H9 (cell line): Measurements from ENCODE around the gene PIP5K1A. TPM values are rescaled to one million over a fixed set of nuclear protein-coding genes. Genes with fewer than 3 reads are reported as not detected.
A peak's percentile ranks its signal among the peaks of the same experiment; 100 is the strongest.

Source experiments
- DNase-seq: peaks from one replicate; pipeline ENCODE4 v3.0.0-alpha.2; 2017
- H2AFZ ChIP-seq: one replicate; pipeline ENCODE4 v1.6.1; 2013; ENCODE audit warnings: mild to moderate bottlenecking, low read length, control low read depth, moderate library complexity
- H2AK5ac ChIP-seq: 2 replicates; pipeline ENCODE4 v1.6.1; 2013; ENCODE audit warnings: low read length, control low read depth, mixed read lengths; ENCODE audit not compliant: insufficient read length
- H2BK120ac ChIP-seq: one replicate; pipeline ENCODE4 v1.6.1; 2013; ENCODE audit warnings: low read depth, mild to moderate bottlenecking, low read length, control low read depth, inconsistent platforms; ENCODE audit not compliant: poor library complexity, severe bottlenecking
- H2BK12ac ChIP-seq: 2 replicates; pipeline ENCODE4 v1.6.1; 2013; ENCODE audit warnings: low read length, control low read depth, mixed read lengths, low read depth; ENCODE audit not compliant: insufficient read length
- H2BK15ac ChIP-seq: 2 replicates; pipeline ENCODE4 v1.6.1; 2013; ENCODE audit warnings: low read depth, low read length, control low read depth
- H2BK20ac ChIP-seq: one replicate; pipeline ENCODE4 v1.6.1; 2013; ENCODE audit warnings: low read depth, mild to moderate bottlenecking, low read length, control low read depth, inconsistent platforms; ENCODE audit not compliant: poor library complexity, severe bottlenecking
- H2BK5ac ChIP-seq: 2 replicates; pipeline ENCODE4 v1.6.1; 2013; ENCODE audit warnings: low read length, control low read depth, mixed read lengths; ENCODE audit not compliant: insufficient read length
- H3K14ac ChIP-seq: 2 replicates; pipeline ENCODE4 v1.6.1; 2013; ENCODE audit warnings: low read length, control low read depth; ENCODE audit not compliant: insufficient read depth
- H3K18ac ChIP-seq: 2 replicates; pipeline ENCODE4 v1.6.1; 2013; ENCODE audit warnings: low read depth, mild to moderate bottlenecking, mixed read lengths, low read length, control low read depth; ENCODE audit not compliant: insufficient read length
- H3K23ac ChIP-seq: 2 replicates; pipeline ENCODE4 v1.6.1; 2013; ENCODE audit warnings: low read length, control low read depth, mixed read lengths, low read depth; ENCODE audit not compliant: insufficient read length
- H3K23me2 ChIP-seq: 2 replicates; pipeline ENCODE4 v1.6.1; 2013; ENCODE audit warnings: low read depth, mild to moderate bottlenecking, mixed read lengths, low read length, control low read depth; ENCODE audit not compliant: insufficient read length, poor library complexity, severe bottlenecking
- H3K27ac ChIP-seq: 2 replicates; pipeline ENCODE4 v1.5.1; 2013; ENCODE audit warnings: low read length, control low read depth, mixed read lengths, low read depth; ENCODE audit not compliant: insufficient read length
- H3K27me3 ChIP-seq: 2 replicates; pipeline ENCODE4 v1.6.1; 2013; ENCODE audit warnings: low read length, control low read depth, inconsistent platforms; ENCODE audit not compliant: insufficient read depth
- H3K4ac ChIP-seq: 2 replicates; pipeline ENCODE4 v1.6.1; 2013; ENCODE audit warnings: low read depth, mild to moderate bottlenecking, control low read depth, inconsistent platforms, low read length, moderate library complexity
- H3K4me1 ChIP-seq: 2 replicates; pipeline ENCODE4 v1.6.1; 2013; ENCODE audit warnings: low read length, control low read depth, inconsistent platforms; ENCODE audit not compliant: insufficient read depth
- H3K4me2 ChIP-seq: 2 replicates; pipeline ENCODE4 v1.6.1; 2013; ENCODE audit warnings: low read length, control low read depth, mixed read lengths; ENCODE audit not compliant: insufficient read length, insufficient read depth
- H3K56ac ChIP-seq: 2 replicates; pipeline ENCODE4 v1.6.1; 2013; ENCODE audit warnings: low read depth, mild to moderate bottlenecking, mixed read lengths, low read length, control low read depth; ENCODE audit not compliant: insufficient read length
- H3K79me1 ChIP-seq: 2 replicates; pipeline ENCODE4 v1.6.1; 2013; ENCODE audit warnings: low read depth, mild to moderate bottlenecking, moderate library complexity, low read length, control low read depth, inconsistent platforms; ENCODE audit not compliant: insufficient read depth, poor library complexity, severe bottlenecking
- H3K79me2 ChIP-seq: 2 replicates; pipeline ENCODE4 v1.6.1; 2013; ENCODE audit warnings: low read length, control low read depth, inconsistent platforms; ENCODE audit not compliant: insufficient read depth
- H3K9ac ChIP-seq: 2 replicates; pipeline ENCODE4 v1.6.1; 2013; ENCODE audit warnings: low read length, control low read depth, mixed read lengths; ENCODE audit not compliant: insufficient read length; ENCODE audit errors: extremely low read depth
- H3K9me3 ChIP-seq: one replicate; pipeline ENCODE4 v1.6.1; 2013; ENCODE audit warnings: low read depth, low read length, inconsistent platforms; ENCODE audit not compliant: control insufficient read depth
- H3T11ph ChIP-seq: one replicate; pipeline ENCODE4 v1.6.1; 2013; ENCODE audit warnings: mild to moderate bottlenecking, low read length, control low read depth, inconsistent platforms
- H4K20me1 ChIP-seq: one replicate; pipeline ENCODE4 v1.6.1; 2013; ENCODE audit not compliant: control insufficient read depth, insufficient read length, insufficient read depth
- H4K5ac ChIP-seq: 2 replicates; pipeline ENCODE4 v1.6.1; 2013; ENCODE audit warnings: low read depth, mild to moderate bottlenecking, mixed read lengths, low read length, control low read depth; ENCODE audit not compliant: insufficient read length
- H4K8ac ChIP-seq: replicated peaks from 2 replicates; pipeline ENCODE4 v1.6.1; 2013; ENCODE audit warnings: low read length, control low read depth, mixed read lengths, low read depth; ENCODE audit not compliant: insufficient read length
- H4K91ac ChIP-seq: 2 replicates; pipeline ENCODE4 v1.6.1; 2013; ENCODE audit warnings: low read depth, mild to moderate bottlenecking, moderate library complexity, mixed read lengths, low read length, control low read depth; ENCODE audit not compliant: insufficient read length
- H3K27ac Mint-ChIP-seq, 3 experiments: 2 replicates in 2 of 3; 3 replicates in 1 of 3; pipeline ENCODE4 v1.8.0; 2020 to 2021; ENCODE audit warnings: mixed read lengths in 3 of 3, mild to moderate bottlenecking in 1 of 3, moderate library complexity in 1 of 3
- H3K27me3 Mint-ChIP-seq: 2 replicates; pipeline ENCODE4 v1.8.0; 2021; ENCODE audit warnings: low read depth, mild to moderate bottlenecking, moderate library complexity, mixed read lengths
- H3K36me3 Mint-ChIP-seq, 3 experiments: 2 replicates in 2 of 3; 3 replicates in 1 of 3; pipeline ENCODE4 v1.8.0; 2020 to 2021; ENCODE audit warnings: low read depth in 3 of 3, mixed read lengths in 3 of 3; ENCODE audit not compliant: insufficient read depth in 1 of 3
- H3K4me1 Mint-ChIP-seq, 2 experiments: 2 replicates each; pipeline ENCODE4 v1.8.0; 2020; ENCODE audit warnings: mixed read lengths in 2 of 2
- H3K4me3 Mint-ChIP-seq, 2 experiments: 2 replicates in 1 of 2; 3 replicates in 1 of 2; pipeline ENCODE4 v1.8.0; 2020 to 2021; ENCODE audit warnings: mild to moderate bottlenecking in 2 of 2, mixed read lengths in 2 of 2, moderate library complexity in 1 of 2
- H3K9me3 Mint-ChIP-seq, 2 experiments: 2 replicates in 1 of 2; 3 replicates in 1 of 2; pipeline ENCODE4 v1.8.0; 2020; ENCODE audit warnings: mild to moderate bottlenecking in 2 of 2, mixed read lengths in 2 of 2, moderate library complexity in 1 of 2
- CTCF ChIP-seq: fragments of 200-600 bp; sonication (generic); conservative IDR thresholded peaks from 3 replicates; pipeline ENCODE4 v1.8.0; 2021; ENCODE audit warnings: antibody characterized with exemption, mild to moderate bottlenecking
- WGBS: extraction: QIAGEN DNeasy Blood & Tissue Kit; methylation state at CpG from one replicate; pipeline ENCODE4 v1.1.7; 2013; ENCODE audit warnings: missing lambda C conversion rate, low lambda C conversion rate, mixed read lengths; ENCODE audit not compliant: insufficient read length; ENCODE audit errors: extremely low coverage; 5-methylcytosine and 5-hydroxymethylcytosine counted together
- total RNA-seq: library from RNA; stranded (reverse); gene quantifications from 2 replicates; pipeline ENCODE4 v1.2.1, GENCODE V29; 2021

Gene PIP5K1A
- total RNA-seq, 1 experiment from 2014 or later, result 94.6 TPM

- Histone ChIP-seq H4K5ac (no peak overlapping the region), H2BK20ac (no peak overlapping the region), H3K9ac (no peak overlapping the region), H3K23ac (no peak overlapping the region), H3K23me2 (no peaks in the 10 kb centered on the region), H3K4ac (no peak overlapping the region), H3K4me2 (no peak overlapping the region), H3K14ac (no peak overlapping the region), H3K79me2 (no peaks in the 10 kb centered on the region), H3K56ac (no peak overlapping the region), H2AK5ac (no peak overlapping the region), H2BK12ac (no peak overlapping the region), H3K79me1 (no peaks in the 10 kb centered on the region), H2BK15ac (no peak overlapping the region), H2BK5ac (no peak overlapping the region), H3K9me3 (no peaks in the 10 kb centered on the region), H2BK120ac (no peak overlapping the region), H4K20me1 (no peaks in the 10 kb centered on the region), H3T11ph (no peak overlapping the region), H3K18ac (no peak overlapping the region), H2AFZ (no peak overlapping the region), H4K91ac (no peak overlapping the region), H3K27me3 (no peaks in the 10 kb centered on the region), H3K4me1 (no peaks in the 10 kb centered on the region), H3K27ac (no peak overlapping the region), H4K8ac (no peak overlapping the region)
- DNase-seq, result no peak
- peak overlapping the region in 2 of 3 experiments; percentile 28 to 60; a peak in 2 of 7 replicates for H3K27ac Mint-ChIP-seq
- H3K27me3 Mint-ChIP-seq, result no peaks in the 10 kb centered on the region
- H3K4me1 Mint-ChIP-seq, result peaks cover 2 to 3% of the 10 kb centered on the region in 2 experiments
- H3K36me3 Mint-ChIP-seq, result peaks cover 29 to 55% (median 47%) of the 10 kb centered on the region in 3 experiments; a peak in 6 of 7 replicates
- WGBS, result no CpG with 5 or more reads among the region's 6 CpGs
- no peaks in the 10 kb centered on the region for H3K9me3 Mint-ChIP-seq
- H3K4me3 Mint-ChIP-seq, result no peak overlapping the region
- TF ChIP-seq CTCF, result no peak
Observed at GRCh38 chr1:151175041-151175741, 23.2 kb upstream of the PIP5K1A start.
